ENCODE measurements around the gene SSTR3. TPM values are rescaled to one million over a fixed set of nuclear protein-coding genes. Genes with fewer than 3 reads are reported as not detected.

Gene SSTR3
- total RNA-seq, 1 donor from 2014 or later = not detected

DNA sequence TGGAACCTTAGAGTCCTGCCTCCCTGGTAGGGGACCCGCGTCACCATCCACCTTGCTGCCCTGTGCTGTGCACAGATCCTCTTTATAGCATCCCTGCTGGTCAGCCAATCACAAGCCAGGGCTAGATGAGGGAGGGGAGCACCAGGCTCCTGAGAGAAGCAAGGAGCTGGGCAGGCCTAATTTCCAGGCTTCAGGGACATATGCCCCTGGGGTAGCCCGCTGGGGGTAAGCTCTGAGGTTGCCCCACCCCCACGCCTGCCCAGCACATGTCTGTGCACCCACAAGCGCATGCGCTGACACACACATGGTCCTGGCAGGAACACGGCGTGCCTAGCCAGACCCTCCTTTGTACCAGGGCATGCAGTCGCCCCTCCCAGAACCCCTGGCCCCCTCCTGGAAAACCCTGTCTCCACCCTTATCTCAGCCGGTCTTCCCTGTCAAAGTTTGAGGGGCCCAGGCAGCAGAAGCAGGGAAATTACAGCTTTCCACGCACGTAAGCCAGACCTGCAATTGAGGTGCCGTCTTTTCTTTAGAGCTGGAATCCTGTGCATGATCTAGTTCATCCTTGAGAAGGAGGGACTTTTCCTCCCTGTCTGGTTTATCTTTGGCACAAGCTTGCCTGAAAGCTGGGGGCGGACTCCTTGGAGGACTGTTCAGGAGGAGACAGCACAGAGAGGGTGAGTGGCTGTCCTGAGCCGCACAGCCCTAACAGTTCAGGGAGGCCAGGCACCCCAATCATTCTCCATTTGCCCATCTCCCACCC is 2.1 kb downstream of the SSTR3 start:
- Histone ChIP-seq H3K9me3 (ENCODE audit: insufficient read depth, low read depth, low read length) (no peaks in the 10 kb centered on the region), H3K36me3 (ENCODE audit: insufficient read depth, low read length) (no peaks in the 10 kb centered on the region), H3K4me1 (ENCODE audit: insufficient read depth, low read length) (no peaks in the 10 kb centered on the region), H2AFZ (ENCODE audit: low read depth, low read length) (no peak overlapping the region), H3K27ac (ENCODE audit: low read depth, low read length) (no peak overlapping the region), H3K4me2 (ENCODE audit: low read length) (no peak overlapping the region), H3K9ac (ENCODE audit: low read length) (no peak overlapping the region), H3K27me3 (ENCODE audit: insufficient read depth, low read length) (peaks cover 10% of the 10 kb centered on the region), H3K79me2 (ENCODE audit: insufficient read depth, low read length) (no peaks in the 10 kb centered on the region), H4K20me1 (ENCODE audit: insufficient read depth, low read length) (no peaks in the 10 kb centered on the region), H3K4me3 (ENCODE audit: insufficient read depth, low read depth, low read length) (no peak overlapping the region)
- H3K4me3 Mint-ChIP-seq (ENCODE audit: unreplicated experiment) = no peak overlapping the region
- no peaks in the 10 kb centered on the region for H3K36me3 Mint-ChIP-seq (ENCODE audit: low read depth, unreplicated experiment)
- H3K27ac Mint-ChIP-seq (ENCODE audit: unreplicated experiment) = no peak overlapping the region
- DNase-seq (ENCODE audit: low read depth) (no peak), FAIRE-seq (no peak)
- peaks cover 49% of the 10 kb centered on the region for H3K27me3 Mint-ChIP-seq (ENCODE audit: low read depth, unreplicated experiment)
- H3K9me3 Mint-ChIP-seq (ENCODE audit: unreplicated experiment) = no peaks in the 10 kb centered on the region
- TF ChIP-seq CTCF (IDR thresholded peaks at IDR 0.05; ENCODE audit: insufficient read depth, low read depth, low read length) = no peak
- TF ChIP-seq EZH2 (IDR thresholded peaks at IDR 0.05; ENCODE audit: insufficient read depth, low read length) = no peak
- H3K4me1 Mint-ChIP-seq (ENCODE audit: low read depth, unreplicated experiment) = peaks cover 2% of the 10 kb centered on the region

DNA sequence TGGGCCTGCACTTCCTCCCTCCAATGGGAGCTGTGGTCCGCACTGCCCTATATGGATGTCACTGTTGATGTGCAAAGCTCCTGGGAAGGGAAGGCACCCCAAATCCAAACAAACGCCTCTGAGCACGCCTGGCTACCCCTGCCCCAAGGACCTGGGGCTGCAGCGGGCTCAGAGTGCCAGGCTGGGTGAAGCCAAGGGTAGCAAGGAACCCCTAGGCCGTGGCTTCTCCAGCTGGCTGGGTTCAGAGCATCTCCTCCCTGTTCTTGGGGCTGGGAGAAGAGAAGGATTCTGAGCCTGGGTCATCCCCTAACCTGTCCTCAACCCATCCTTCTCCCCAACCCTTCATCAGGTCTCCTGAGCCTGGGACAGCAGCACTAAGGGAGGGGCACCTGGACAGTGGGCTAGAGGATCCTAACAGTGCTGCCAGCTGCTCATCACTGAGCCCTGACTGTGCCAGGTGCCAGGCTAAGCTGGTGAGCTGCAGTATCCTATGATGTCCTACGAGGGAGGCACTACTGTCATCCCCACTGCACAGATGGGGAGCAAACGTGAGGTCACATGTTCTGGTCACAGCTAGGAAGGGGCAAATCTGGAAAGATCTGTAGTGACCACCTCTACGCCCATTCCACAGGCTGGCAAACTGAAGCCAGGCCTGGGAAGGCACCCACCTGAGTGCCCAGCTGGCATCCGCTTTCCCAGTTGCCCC is 3.0 kb downstream of the SSTR3 start:
- DNase-seq (ENCODE audit: low read depth) = no peak
- H4K20me1 ChIP-seq (ENCODE audit: insufficient read depth, low read length) = no peaks in the 10 kb centered on the region
- H3K4me2 ChIP-seq (ENCODE audit: low read length) = no peak overlapping the region
- Mint-ChIP-seq H3K27me3 (ENCODE audit: low read depth, unreplicated experiment) (peaks cover 50% of the 10 kb centered on the region), H3K27ac (ENCODE audit: unreplicated experiment) (no peak overlapping the region), H3K9me3 (ENCODE audit: unreplicated experiment) (no peaks in the 10 kb centered on the region), H3K4me3 (ENCODE audit: unreplicated experiment) (no peak overlapping the region), H3K36me3 (ENCODE audit: low read depth, unreplicated experiment) (no peaks in the 10 kb centered on the region), H3K4me1 (ENCODE audit: low read depth, unreplicated experiment) (peaks cover 2% of the 10 kb centered on the region)
- no peak overlapping the region for H3K9ac ChIP-seq (ENCODE audit: low read length)
- no peak overlapping the region for H3K27ac ChIP-seq (ENCODE audit: low read depth, low read length)
- H3K27me3 ChIP-seq (ENCODE audit: insufficient read depth, low read length) = peaks cover 10% of the 10 kb centered on the region
- H3K4me1 ChIP-seq (ENCODE audit: insufficient read depth, low read length) = no peaks in the 10 kb centered on the region
- no peak overlapping the region for H2AFZ ChIP-seq (ENCODE audit: low read depth, low read length)
- TF ChIP-seq EZH2 (IDR thresholded peaks at IDR 0.05; ENCODE audit: insufficient read depth, low read length) = no peak
- TF ChIP-seq CTCF (IDR thresholded peaks at IDR 0.05; ENCODE audit: insufficient read depth, low read depth, low read length) = no peak
- H3K36me3 ChIP-seq (ENCODE audit: insufficient read depth, low read length) = no peaks in the 10 kb centered on the region
- H3K4me3 ChIP-seq (ENCODE audit: insufficient read depth, low read depth, low read length) = no peak overlapping the region
- FAIRE-seq = no peak
- no peaks in the 10 kb centered on the region for H3K79me2 ChIP-seq (ENCODE audit: insufficient read depth, low read length)
- H3K9me3 ChIP-seq (ENCODE audit: insufficient read depth, low read depth, low read length) = no peaks in the 10 kb centered on the region
